MM.1S (cell line): Measurements from ENCODE around the gene SLC25A11.

Source experiments
- CTCF ChIP-seq: fragments of 300-600 bp; sonication (generic); IDR thresholded peaks from 2 replicates; pipeline ENCODE4 v1.5.1; 2016; ENCODE audit warnings: antibody characterized with exemption, low read length, mixed read lengths
- EZH2 ChIP-seq: fragments of 300-600 bp; sonication (generic); optimal IDR thresholded peaks from 2 replicates; pipeline ENCODE3; 2017; ENCODE audit warnings: low read depth, mild to moderate bottlenecking, antibody characterized with exemption, low read length, mixed read lengths
- EZH2phosphoT487 ChIP-seq: fragments of 300-600 bp; sonication (generic); IDR thresholded peaks from 2 replicates; pipeline ENCODE4 v1.6.1; 2018; ENCODE audit warnings: antibody characterized with exemption, low read length

- TF ChIP-seq CTCF = no peak
- no peak for TF ChIP-seq EZH2
- TF ChIP-seq EZH2phosphoT487 = no peak
Observed at GRCh38 chr17:4942760-4943508, 3.1 kb upstream of the SLC25A11 start.
